Measurements from ENCODE around the gene MYO3B.

GRCh38 chr2:170163411-170164065, 14.4 kb upstream of the MYO3B start:
- TF ChIP-seq CTCF (IDR thresholded peaks at IDR 0.05), result no peak
- no peak for TF ChIP-seq POLR2A (IDR thresholded peaks at IDR 0.05)

Data from uterus (tissue), 2 donors.